Measurements from ENCODE around the gene VWDE. TPM values are rescaled to one million over a fixed set of nuclear protein-coding genes. Genes with fewer than 3 reads are reported as not detected.
"Not testable (repeated sequence)": the region's sequence is repeated elsewhere in the genome, so short reads cannot be mapped to it uniquely, and the experiment has no call there.

Gene VWDE
- total RNA-seq, 2 experiments from 2014 or later = 1.5 to 1.9 TPM

DNA sequence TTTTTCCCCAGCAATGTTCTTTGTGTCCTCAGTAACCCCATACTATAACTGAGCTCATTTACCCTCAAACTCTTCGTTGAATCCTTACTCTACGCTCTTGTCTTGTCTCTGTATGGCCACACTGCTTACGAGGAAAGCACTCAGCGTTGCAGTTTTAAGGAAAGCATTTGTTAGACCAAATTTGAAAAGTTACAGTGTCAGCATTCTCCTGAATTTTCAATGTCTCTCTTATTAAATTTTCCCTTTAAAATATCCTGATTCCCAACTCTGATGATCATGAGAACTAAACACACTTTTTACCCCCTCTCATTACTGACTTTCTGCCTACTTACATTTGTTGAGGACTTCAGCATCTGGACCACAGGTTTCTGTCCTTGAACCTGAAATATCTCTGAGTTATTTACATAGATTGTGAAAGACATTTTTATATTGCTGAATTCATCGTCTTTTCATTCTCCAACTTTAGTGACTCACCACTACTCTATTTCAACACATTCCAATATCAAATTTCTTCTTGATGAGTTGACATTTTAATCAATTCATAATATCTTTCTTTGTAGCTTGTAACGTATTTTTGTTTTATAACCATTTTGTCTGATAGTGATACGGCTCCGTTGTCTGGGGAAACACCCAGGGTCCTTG lies 19.8 kb upstream of the VWDE start:
- H3K9me3 Mint-ChIP-seq = peaks cover 1% of the 10 kb centered on the region
- no peaks in the 10 kb centered on the region for H3K36me3 Mint-ChIP-seq (ENCODE audit: low read depth)
- H3K27ac Mint-ChIP-seq = no peak overlapping the region
- peaks cover 11% of the 10 kb centered on the region for H3K27me3 Mint-ChIP-seq (ENCODE audit: low read depth)
- intact Hi-C loops (cut with micrococcal nuclease) = no loop called here
- no peak for DNase-seq
- H3K4me3 Mint-ChIP-seq = no peak overlapping the region
- no peaks in the 10 kb centered on the region for H3K4me1 Mint-ChIP-seq (ENCODE audit: low read depth)
- CTCF ChIA-PET = interaction anchor here (1.9 kb wide), 1 partner anchor 10 kb away, joined by 9 read pairs; no protein-coding TSS in a partner anchor

DNA sequence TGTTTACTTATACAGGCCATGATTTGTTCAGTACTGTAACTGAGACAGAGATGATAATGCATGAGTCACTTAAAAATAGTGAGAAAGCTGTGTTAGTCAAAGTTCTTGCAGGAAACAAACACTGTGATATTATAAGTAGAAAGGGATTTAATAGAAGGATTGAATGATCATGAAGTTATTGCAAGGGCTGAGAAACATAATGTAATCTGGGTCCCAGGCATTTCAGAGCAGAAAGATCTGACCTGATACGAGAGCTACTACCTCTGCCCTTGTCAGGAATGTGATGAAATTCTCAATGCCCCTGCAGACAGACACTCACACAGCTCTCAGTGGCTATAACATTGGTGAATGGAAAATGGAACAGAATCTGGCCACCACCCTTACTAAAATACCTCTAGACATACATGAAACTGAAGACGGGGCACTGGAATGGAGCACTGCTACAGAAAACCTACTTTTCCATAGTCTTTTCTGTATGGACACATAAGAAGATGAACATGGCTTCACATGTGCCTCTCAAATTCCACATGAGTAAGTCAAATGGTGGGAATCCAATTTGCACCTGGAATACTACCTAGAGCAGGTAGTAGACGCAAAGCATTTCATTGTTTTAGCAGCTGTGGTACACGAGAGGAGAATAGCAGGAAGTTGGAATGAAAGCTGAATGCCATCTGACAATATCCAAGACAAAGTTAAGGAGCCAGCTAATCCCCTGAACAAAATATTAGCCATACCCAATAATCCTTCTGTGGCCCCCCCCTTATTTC lies 19.1 kb upstream of the VWDE start:
- no peaks in the 10 kb centered on the region for H3K36me3 Mint-ChIP-seq (ENCODE audit: low read depth)
- DNase-seq = no peak
- no peak overlapping the region for H3K4me3 Mint-ChIP-seq
- no peak overlapping the region for H3K27ac Mint-ChIP-seq
- no peaks in the 10 kb centered on the region for H3K4me1 Mint-ChIP-seq (ENCODE audit: low read depth)
- CTCF ChIA-PET = interaction anchor here (1.9 kb wide), 1 partner anchor 11 kb away, joined by 9 read pairs; no protein-coding TSS in a partner anchor
- peaks cover 7% of the 10 kb centered on the region for H3K27me3 Mint-ChIP-seq (ENCODE audit: low read depth)
- intact Hi-C loops (cut with micrococcal nuclease) = no loop called here
- peaks cover 1% of the 10 kb centered on the region for H3K9me3 Mint-ChIP-seq

- no peak for DNase-seq
- H3K9me3 Mint-ChIP-seq = no peaks in the 10 kb centered on the region
- peaks cover 4% of the 10 kb centered on the region for H3K27me3 Mint-ChIP-seq (ENCODE audit: low read depth)
- no peak overlapping the region for H3K4me3 Mint-ChIP-seq
- CTCF ChIA-PET = no interaction called here
- no peak overlapping the region for H3K27ac Mint-ChIP-seq
- H3K4me1 Mint-ChIP-seq (ENCODE audit: low read depth) = no peaks in the 10 kb centered on the region
- intact Hi-C loops (cut with micrococcal nuclease) = no loop called here
- H3K36me3 Mint-ChIP-seq (ENCODE audit: low read depth) = no peaks in the 10 kb centered on the region
These were observed 14.8 kb upstream of the VWDE start for GRCh38 chr7:12418452-12418851.

- Mint-ChIP-seq H3K9me3 (no peaks in the 10 kb centered on the region), H3K36me3 (ENCODE audit: low read depth) (no peaks in the 10 kb centered on the region), H3K27ac (no peak overlapping the region), H3K4me3 (no peak overlapping the region), H3K4me1 (ENCODE audit: low read depth) (no peaks in the 10 kb centered on the region), H3K27me3 (ENCODE audit: low read depth) (no peaks in the 10 kb centered on the region)
- CTCF ChIA-PET = no interaction called here
- intact Hi-C loops (cut with micrococcal nuclease) = no loop called here
- no peak for DNase-seq
These were observed 11.4 kb upstream of the VWDE start for GRCh38 chr7:12415072-12415471.

- Mint-ChIP-seq H3K4me3 (no peak overlapping the region), H3K27me3 (ENCODE audit: low read depth) (no peaks in the 10 kb centered on the region), H3K4me1 (ENCODE audit: low read depth) (peaks cover 1% of the 10 kb centered on the region), H3K36me3 (ENCODE audit: low read depth) (no peaks in the 10 kb centered on the region), H3K27ac (no peak overlapping the region), H3K9me3 (peaks cover 2% of the 10 kb centered on the region)
- intact Hi-C loops (cut with micrococcal nuclease) = no loop called here
- DNase-seq = no peak
- CTCF ChIA-PET = no interaction called here
These were observed 8.7 kb upstream of the VWDE start for GRCh38 chr7:12412407-12412806.

GRCh38 chr7:12410523-12410922 lies 6.9 kb upstream of the VWDE start:
- Mint-ChIP-seq H3K4me3 (no peak overlapping the region), H3K27ac (no peak overlapping the region), H3K27me3 (ENCODE audit: low read depth) (no peaks in the 10 kb centered on the region), H3K4me1 (ENCODE audit: low read depth) (peaks cover 1% of the 10 kb centered on the region), H3K36me3 (ENCODE audit: low read depth) (no peaks in the 10 kb centered on the region), H3K9me3 (peaks cover 3% of the 10 kb centered on the region)
- DNase-seq = no peak
- CTCF ChIA-PET = no interaction called here
- intact Hi-C loops (cut with micrococcal nuclease) = no loop called here

- H3K4me1 Mint-ChIP-seq (ENCODE audit: low read depth) = peaks cover 1% of the 10 kb centered on the region
These were observed 5.5 kb upstream of the VWDE start for GRCh38 chr7:12409097-12409711.

GRCh38 chr7:12407652-12408051 lies 4.0 kb upstream of the VWDE start:
- intact Hi-C loops (cut with micrococcal nuclease); H3K27me3 Mint-ChIP-seq (ENCODE audit: low read depth); DNase-seq; H3K27ac Mint-ChIP-seq; H3K4me1 Mint-ChIP-seq (ENCODE audit: low read depth); H3K4me3 Mint-ChIP-seq; H3K36me3 Mint-ChIP-seq (ENCODE audit: low read depth); CTCF ChIA-PET; H3K9me3 Mint-ChIP-seq: not testable (repeated sequence)

More at GRCh38 chr7:12409097-12409711, 5.5 kb upstream of the VWDE start:
- CTCF ChIA-PET = interaction anchor here (0.6 to 1.8 kb wide), 2 partner anchors 82 to 240 kb away, joined by 3 to 7 read pairs; no protein-coding TSS in a partner anchor
- no peak for DNase-seq
- H3K36me3 Mint-ChIP-seq (ENCODE audit: low read depth) = no peaks in the 10 kb centered on the region
- no peak overlapping the region for H3K27ac Mint-ChIP-seq
- H3K27me3 Mint-ChIP-seq (ENCODE audit: low read depth) = peaks cover 2% of the 10 kb centered on the region
- peaks cover 3% of the 10 kb centered on the region for H3K9me3 Mint-ChIP-seq
- no peak overlapping the region for H3K4me3 Mint-ChIP-seq
- intact Hi-C loops (cut with micrococcal nuclease) = no loop called here

DNA sequence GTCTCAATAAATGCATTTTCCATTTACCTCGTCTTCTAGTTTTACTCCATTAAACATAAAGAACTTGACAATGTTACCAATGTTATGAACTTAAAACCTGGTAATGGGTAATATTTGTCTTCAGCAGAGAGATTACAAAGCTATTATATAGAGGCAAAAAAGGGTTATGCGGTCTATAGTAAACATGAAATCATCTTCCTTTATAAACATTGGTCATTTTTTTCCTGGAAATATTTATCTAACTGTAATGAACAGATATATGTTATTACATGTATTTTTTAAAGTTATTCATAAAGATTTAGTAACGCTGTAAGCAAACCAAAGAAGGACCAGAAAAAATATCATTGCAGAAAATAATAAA lies 1.3 kb downstream of the VWDE start:
- Mint-ChIP-seq H3K9me3 (peaks cover 13% of the 10 kb centered on the region), H3K27ac (no peak overlapping the region), H3K36me3 (ENCODE audit: low read depth) (peaks cover 4% of the 10 kb centered on the region), H3K27me3 (ENCODE audit: low read depth) (peaks cover 18% of the 10 kb centered on the region), H3K4me3 (no peak overlapping the region), H3K4me1 (ENCODE audit: low read depth) (peaks cover 8% of the 10 kb centered on the region)
- CTCF ChIA-PET = interaction anchor here (0.6 to 0.7 kb wide), 2 partner anchors 14 to 88 kb away, joined by 3 read pairs; no protein-coding TSS in a partner anchor
- intact Hi-C loops (cut with micrococcal nuclease) = loop anchor here (2.0 kb wide), 3 partner anchors 146 to 284 kb away; partner anchors contain the start of genes ARL4A and TMEM106B
- DNase-seq = no peak

GRCh38 chr7:12401538-12402364 lies 1.9 kb downstream of the VWDE start:
- peaks cover 8% of the 10 kb centered on the region for H3K4me1 Mint-ChIP-seq (ENCODE audit: low read depth)
- no peak overlapping the region for H3K4me3 Mint-ChIP-seq
- H3K9me3 Mint-ChIP-seq = peaks cover 13% of the 10 kb centered on the region
- intact Hi-C loops (cut with micrococcal nuclease) = loop anchor here (2.0 kb wide), 3 partner anchors 145 to 285 kb away; partner anchors contain the start of genes ARL4A and TMEM106B
- CTCF ChIA-PET = interaction anchor here (0.6 to 1.0 kb wide), 3 partner anchors 13 to 88 kb away, joined by 3 read pairs; no protein-coding TSS in a partner anchor
- no peak overlapping the region for H3K27ac Mint-ChIP-seq
- peaks cover 4% of the 10 kb centered on the region for H3K36me3 Mint-ChIP-seq (ENCODE audit: low read depth)
- H3K27me3 Mint-ChIP-seq (ENCODE audit: low read depth) = peaks cover 18% of the 10 kb centered on the region
- no peak for DNase-seq

GRCh38 chr7:12398186-12398585 lies 5.5 kb downstream of the VWDE start:
- H3K27me3 Mint-ChIP-seq (ENCODE audit: low read depth) = peaks cover 12% of the 10 kb centered on the region
- intact Hi-C loops (cut with micrococcal nuclease) = no loop called here
- H3K9me3 Mint-ChIP-seq = peaks cover 13% of the 10 kb centered on the region
- CTCF ChIA-PET = interaction anchor here (0.6 kb wide), 1 partner anchor 15 kb away, joined by 4 read pairs; no protein-coding TSS in a partner anchor
- peaks cover 5% of the 10 kb centered on the region for H3K4me1 Mint-ChIP-seq (ENCODE audit: low read depth)
- DNase-seq = no peak
- peaks cover 4% of the 10 kb centered on the region for H3K36me3 Mint-ChIP-seq (ENCODE audit: low read depth)
- H3K27ac Mint-ChIP-seq = no peak overlapping the region
- H3K4me3 Mint-ChIP-seq = no peak overlapping the region

GRCh38 chr7:12397671-12398070 lies 6.0 kb downstream of the VWDE start:
- Mint-ChIP-seq H3K9me3 (peaks cover 13% of the 10 kb centered on the region), H3K27me3 (ENCODE audit: low read depth) (peaks cover 12% of the 10 kb centered on the region), H3K36me3 (ENCODE audit: low read depth) (peaks cover 4% of the 10 kb centered on the region), H3K27ac (no peak overlapping the region), H3K4me1 (ENCODE audit: low read depth) (peaks cover under 1% of the 10 kb centered on the region), H3K4me3 (no peak overlapping the region)
- DNase-seq = no peak
- CTCF ChIA-PET = interaction anchor here (0.6 kb wide), 1 partner anchor 14 kb away, joined by 4 read pairs; no protein-coding TSS in a partner anchor
- intact Hi-C loops (cut with micrococcal nuclease) = no loop called here
